Activated CD8-positive, alpha-beta memory T cell treated with anti-CD3 and anti-CD28 coated beads for 4 hours (primary cell): ENCODE results near the gene CEACAM8.
"Not testable (repeated sequence)": the region's sequence is repeated elsewhere in the genome, so short reads cannot be mapped to it uniquely, and the experiment has no call there.

ENCODE experiments used
- DNase-seq, 2 donors: peaks; one replicate each; pipeline ENCODE4 v3.0.0-alpha.2; 2020; ENCODE audit warnings: low read depth in 2 of 2

CEACAM8 gene

DNA sequence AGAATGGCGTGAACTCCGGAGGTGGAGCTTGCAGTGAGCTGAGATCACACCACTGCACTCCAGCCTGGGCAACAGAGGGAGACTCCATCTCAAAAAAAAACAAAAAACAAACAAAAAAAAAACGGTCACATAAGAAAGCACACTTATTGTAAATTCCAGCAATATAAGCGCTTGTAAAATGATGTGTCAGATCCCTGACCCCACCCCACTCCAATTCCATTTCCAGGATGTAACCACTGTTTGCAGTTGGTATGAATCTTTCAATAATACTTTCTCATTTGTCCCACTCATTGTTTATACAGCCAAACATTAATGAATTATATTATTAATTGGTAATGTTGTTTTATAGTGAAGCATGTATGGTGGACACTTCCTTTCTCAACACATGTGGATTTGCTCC is 50.6 kb downstream of the CEACAM8 start:
- DNase-seq, result no peak

DNA sequence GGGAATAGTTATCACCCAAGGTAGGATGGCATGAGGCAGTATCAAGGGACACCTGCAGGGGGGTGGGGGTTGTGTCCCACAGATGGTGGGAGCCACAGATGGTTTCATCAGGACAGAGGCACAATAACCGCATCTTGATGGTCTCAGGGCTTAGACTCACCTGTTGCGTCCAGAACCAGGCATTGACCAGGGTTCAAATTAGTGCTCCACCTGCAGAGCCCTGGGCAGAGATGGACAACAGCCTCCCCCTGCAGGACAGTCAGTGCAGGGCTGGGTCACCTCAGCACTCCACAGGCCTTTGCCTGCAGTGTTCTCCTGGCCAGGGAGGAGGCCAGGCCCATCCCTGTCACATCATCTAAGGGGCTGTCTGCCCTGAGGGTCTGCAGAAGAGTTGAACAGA is 51.9 kb downstream of the CEACAM8 start:
- no peak for DNase-seq

DNA sequence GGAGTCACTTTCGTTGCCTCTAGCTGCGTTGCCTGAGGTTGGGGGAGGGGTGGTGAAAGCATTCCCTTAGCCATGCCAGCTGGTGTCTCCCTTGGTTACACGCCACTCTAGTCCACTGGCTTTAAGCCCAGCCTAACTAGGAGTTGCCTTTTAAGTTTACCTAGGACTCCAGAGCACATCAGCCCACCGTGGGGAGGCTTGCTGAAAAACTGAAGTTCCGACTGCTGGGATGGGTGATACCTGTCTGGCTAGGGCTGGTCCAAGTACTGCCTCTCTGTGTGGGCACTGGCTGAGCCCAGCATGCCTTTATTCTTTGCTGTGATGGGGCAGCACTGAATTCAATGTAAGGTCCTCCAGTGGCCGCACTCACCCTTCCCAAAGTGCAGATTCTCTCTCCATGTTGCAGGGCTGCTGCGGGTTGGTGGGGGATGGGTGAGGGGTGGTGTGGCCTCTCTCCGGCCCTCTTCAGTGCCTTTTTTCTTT is 54.6 kb downstream of the CEACAM8 start:
- DNase-seq, result no peak

DNA sequence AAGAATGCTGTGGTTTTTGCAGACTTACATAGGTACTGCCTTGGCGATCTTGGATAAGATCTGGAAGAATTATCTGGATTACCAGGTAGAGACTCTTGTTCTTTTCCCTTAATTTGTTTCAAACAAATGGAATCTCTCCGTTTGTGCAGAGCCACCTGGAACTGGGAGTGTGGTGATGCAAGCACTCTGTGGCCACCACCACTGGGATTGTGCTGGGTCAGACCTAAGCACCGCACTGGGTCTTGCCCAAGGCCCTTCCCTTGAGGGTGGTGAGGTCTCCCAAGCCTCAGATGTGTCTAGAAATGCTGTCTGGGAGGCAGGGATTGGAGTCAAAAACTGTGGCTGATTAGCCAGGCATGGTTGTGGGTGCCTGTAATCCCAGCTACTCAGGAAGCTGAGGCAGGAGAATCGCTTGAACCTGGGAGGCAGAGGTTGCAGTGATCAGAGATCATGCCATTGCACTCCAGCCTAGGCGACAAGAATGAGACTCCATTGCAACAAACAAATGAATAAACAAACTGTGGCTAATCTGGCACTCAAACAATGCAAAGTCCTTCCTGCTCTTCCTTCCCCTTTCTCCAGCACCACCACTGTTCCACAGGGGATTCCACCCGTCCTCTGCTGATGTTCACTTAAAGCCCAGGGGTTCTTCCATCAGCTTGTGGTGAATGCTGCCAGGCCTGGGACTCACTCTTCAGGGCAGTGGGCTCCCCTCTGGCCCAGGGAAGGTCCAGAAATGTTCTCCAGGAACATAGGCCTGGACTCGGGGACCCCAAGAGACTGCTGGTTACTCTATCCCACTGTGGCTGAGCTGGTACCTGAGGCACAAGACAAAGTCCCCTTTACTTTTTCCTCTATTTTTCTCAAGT is 55.6 kb downstream of the CEACAM8 start:
- no peak for DNase-seq

DNA sequence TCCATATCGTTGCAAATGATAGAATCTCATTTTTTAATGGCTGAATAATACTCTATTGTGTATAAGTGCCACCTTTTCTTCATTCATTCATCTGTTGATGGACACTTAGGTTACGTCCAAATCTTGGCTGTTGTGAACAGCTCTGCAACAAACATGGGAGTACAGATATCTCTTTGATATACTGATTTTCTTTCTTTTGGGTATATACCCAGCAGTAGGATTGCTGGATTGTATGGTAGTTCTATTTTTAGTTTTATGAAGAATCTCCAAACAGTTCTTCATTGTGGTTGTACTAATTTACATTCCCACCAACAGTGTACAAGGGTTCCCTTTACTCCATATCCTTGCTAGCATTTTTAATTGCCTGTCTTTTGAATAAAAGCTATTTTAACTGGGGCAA is 59.4 kb downstream of the CEACAM8 start:
- not testable (repeated sequence) for DNase-seq

DNA sequence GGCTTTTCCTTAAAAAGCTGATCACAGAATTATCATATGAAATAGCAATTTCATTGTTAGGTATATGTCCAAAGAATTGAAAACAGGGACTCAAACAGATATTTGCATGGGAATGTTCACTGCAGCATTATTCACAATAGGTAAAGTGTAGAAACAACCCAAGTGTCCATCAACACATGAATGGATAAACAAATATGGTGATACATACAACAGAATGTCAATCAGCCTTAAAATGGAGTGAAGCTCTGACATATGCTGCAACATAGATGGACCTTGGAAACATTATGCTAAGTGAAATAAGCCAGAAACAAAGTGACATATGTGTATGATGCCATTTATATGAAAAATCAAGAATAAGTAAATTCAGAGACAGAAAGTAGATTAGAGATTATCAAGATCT is 60.3 kb downstream of the CEACAM8 start:
- DNase-seq, result no peak

DNA sequence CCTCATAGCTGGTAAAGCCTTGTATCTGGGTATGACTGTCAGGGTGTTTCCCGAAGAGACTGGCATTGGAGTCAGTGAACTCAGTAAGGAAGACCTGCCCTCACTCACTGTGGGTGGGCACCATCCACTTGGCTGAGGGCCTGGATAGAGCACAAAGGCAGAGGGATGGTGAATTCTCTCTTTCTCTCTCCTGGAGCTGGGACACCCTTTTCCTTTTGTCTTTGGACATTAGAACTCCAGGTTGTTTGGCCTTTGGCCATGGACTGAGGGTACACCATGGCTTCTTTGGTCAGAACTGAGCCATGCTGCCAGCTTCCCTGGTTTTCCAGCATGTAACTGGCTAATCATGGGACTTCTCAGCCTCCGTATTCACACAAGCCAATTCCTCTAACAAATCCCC is 61.8 kb downstream of the CEACAM8 start:
- DNase-seq, result no peak

DNA sequence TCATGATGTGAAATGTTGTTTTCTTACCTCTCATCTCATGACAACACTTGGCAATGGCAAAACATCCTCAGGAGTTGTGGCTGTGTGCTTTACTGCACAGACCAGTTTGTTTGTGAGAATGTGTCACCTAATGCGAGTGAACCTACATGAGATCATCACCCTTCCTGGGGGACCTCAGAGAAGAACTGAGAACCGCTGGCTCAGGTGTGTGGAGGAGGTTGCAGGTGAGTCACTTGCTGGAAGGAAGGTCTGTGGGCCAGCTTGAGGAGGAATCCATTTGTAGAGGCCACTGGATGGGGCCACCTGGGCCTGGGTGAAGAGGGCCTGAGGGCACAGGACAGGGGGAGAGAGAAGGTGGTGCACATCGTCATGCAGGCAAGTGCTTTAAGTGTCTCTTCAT is 63.4 kb downstream of the CEACAM8 start:
- DNase-seq, result no peak
